Measurements from ENCODE around the gene SLC27A5. TPM values are rescaled to one million over a fixed set of nuclear protein-coding genes. Genes with fewer than 3 reads are reported as not detected.
A peak's percentile ranks its signal among the peaks of the same experiment; 100 is the strongest.

The SLC27A5 gene
- total and polyA plus RNA-seq, 9 of the 15 experiments (the other 6 are each of a cell fraction or from before 2014, with no cell fraction given) = 42.2 to 318 (median 64.7) TPM

DNA sequence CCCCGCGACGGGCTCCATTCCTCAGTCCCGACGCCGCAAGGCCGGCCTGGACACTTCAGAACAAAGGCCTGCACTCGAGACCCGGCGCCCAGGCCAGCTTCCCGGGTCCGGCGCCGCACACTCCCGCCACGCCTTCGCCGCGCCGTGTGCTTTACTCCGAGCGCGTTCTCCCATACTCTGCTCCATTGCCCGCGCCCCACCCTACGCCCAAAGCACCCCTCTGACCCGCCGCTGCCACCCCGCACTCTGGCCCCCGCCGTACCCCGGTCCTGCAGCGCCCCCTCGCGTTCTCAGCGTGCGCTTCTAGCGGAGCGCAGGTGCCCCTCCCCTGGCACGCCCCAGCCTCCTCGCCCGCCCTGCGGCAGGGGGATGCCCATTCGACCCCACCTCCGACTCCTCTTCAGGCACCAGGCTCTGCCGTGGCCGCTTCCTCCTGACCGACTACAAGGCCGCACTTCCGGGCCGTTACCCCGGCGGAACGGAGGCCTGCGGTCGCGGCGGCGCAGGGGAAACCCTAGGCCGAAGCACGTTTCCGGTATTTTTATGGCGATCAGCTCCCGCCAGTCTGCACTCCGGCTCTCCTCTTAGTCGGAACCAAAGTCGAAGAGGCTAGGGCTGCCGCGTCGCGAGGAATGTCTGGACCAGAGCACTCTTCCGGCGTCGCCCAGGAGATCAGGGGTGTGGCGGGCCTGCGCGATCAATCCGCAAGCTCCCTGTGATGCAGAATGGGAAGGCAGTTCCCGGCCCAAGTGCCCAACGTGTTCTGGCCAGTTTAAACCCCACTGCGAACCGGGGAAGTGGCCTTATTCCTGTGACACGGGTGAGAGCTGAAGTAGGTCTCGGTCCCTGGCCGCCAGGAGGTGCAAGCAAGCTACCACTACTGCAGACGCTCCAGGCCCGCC, 7.8 kb upstream of the SLC27A5 start, which contains the start of gene ZBTB45:
ZBTB45 (minus strand) TSS at position 456 of the 902 bp plus-strand sequence. CDS start 2,137 bp downstream, outside the sequence.
- H3K9me3 ChIP-seq (replicated peaks; ENCODE audit: control insufficient read depth, insufficient read depth, low read depth, low read length) = no peaks in the 10 kb centered on the region
- peak; percentile 87 for FAIRE-seq
- H3K36me3 ChIP-seq (ENCODE audit: control insufficient read depth, insufficient read depth, low read length) = peaks cover 26% of the 10 kb centered on the region; the same call in 2 of the 3 replicates
- DNase-seq (ENCODE audit: extremely low read depth in 1 of 4, low spot score in 3 of 4) = peak; percentile 86 to 96 (median 92)
- H3K27ac ChIP-seq (ENCODE audit: extremely low read depth, low read depth, low read length) = peak within 1 kb of the TSS; percentile 92
- in situ Hi-C loops (cut with MboI) (no loop called here), intact Hi-C loops (cut with micrococcal nuclease) (loop anchor here (1.0 to 2.0 kb wide), 5 partner anchors 43 to 300 kb away; partner anchors contain the start of genes ZNF446 and ZSCAN22)
- WGBS (ENCODE audit: insufficient coverage, low coverage, missing lambda C conversion rate) = under 1% methylated on average over 64 of the region's 87 CpGs
- peaks cover 51% of the 10 kb centered on the region for H3K79me2 ChIP-seq (ENCODE audit: control insufficient read depth, insufficient read depth, low read length)
- H3K4me3 ChIP-seq = peak within 1 kb of the TSS; percentile 79
- H4K20me1 ChIP-seq (replicated peaks; ENCODE audit: control insufficient read depth, insufficient read depth, low read length) = no peaks in the 10 kb centered on the region
- TSS peak; percentile 75 for BruUV-seq (replicated peaks)
- peaks cover 9 to 49% of the 10 kb centered on the region in 2 experiments for H3K4me1 ChIP-seq (replicated peaks in 1 of 2; ENCODE audit: control insufficient read depth in 2 of 2, insufficient read depth in 2 of 2, low read length in 2 of 2)
- peak; percentile 87 for ATAC-seq
- no peaks in the 10 kb centered on the region for H3K27me3 ChIP-seq (ENCODE audit: control insufficient read depth in 2 of 2, insufficient read depth in 2 of 2, low read length in 2 of 2)
- peaks cover 5% of the 10 kb centered on the region for H3K9me1 ChIP-seq (ENCODE audit: control insufficient read depth, insufficient read depth, low read length)
- H3K9ac ChIP-seq (ENCODE audit: insufficient read depth in 1 of 2, low read depth in 2 of 2, low read length in 2 of 2) = peak within 1 kb of the TSS; percentile 95 to 97
- CTCF ChIA-PET (ENCODE audit: low intra/inter-chr PET ratio) = interaction anchor here (1.1 to 2.7 kb wide), 5 partner anchors 25 to 338 kb away, joined by 3 to 23 read pairs (median 4); partner anchors contain the start of genes TRIM28 and ZNF274
- H3K4me2 ChIP-seq (ENCODE audit: insufficient read depth, low read length) = peak within 1 kb of the TSS; percentile 98
- H2AFZ ChIP-seq (ENCODE audit: low read depth, low read length) = peak within 1 kb of the TSS; percentile 99
- POLR2A ChIA-PET = interaction anchor here (0.5 to 2.3 kb wide), 24 partner anchors 10 to 689 kb away, joined by 3 to 14 read pairs (median 6); partner anchors contain the start of genes CHMP2A, TRIM28, ZNF274 and ZNF587B
- no peak for TF ChIP-seq BACH1 (tag; IDR thresholded peaks at IDR 0.05)
- no peak for TF ChIP-seq ZZZ3 (IDR thresholded peaks at IDR 0.05)
- no peak for TF ChIP-seq DNMT1 (IDR thresholded peaks at IDR 0.05)
- TF ChIP-seq KDM4B (IDR thresholded peaks at IDR 0.05; ENCODE audit: borderline replicate concordance in 2 of 2, low read depth in 1 of 2) = peak in 1 of 2 experiments; percentile 99; a peak in 2 of 4 replicates
- TF ChIP-seq NR2F6 (CRISPR knock-in tag; IDR thresholded peaks at IDR 0.05) = no peak
- peak; percentile 96 for TF ChIP-seq ETV1 (tag; conservative IDR thresholded peaks at IDR 0.05; ENCODE audit: low read depth)
- peak; percentile 90 for TF ChIP-seq ZBTB7A (IDR thresholded peaks at IDR 0.05; ENCODE audit: borderline replicate concordance, control insufficient read depth, low read depth, low read length)
- peak; percentile 25 for TF ChIP-seq ZFP36 (IDR thresholded peaks at IDR 0.05; ENCODE audit: low read depth, low read length, partially characterized antibody)
- TF ChIP-seq ZNF57 (CRISPR knock-in tag; IDR thresholded peaks at IDR 0.05) = no peak
- TF ChIP-seq NEUROD1 (IDR thresholded peaks at IDR 0.05; ENCODE audit: borderline replicate concordance, low read depth, low read length, partially characterized antibody) = peak; percentile 75
- TF ChIP-seq, protein P1, sequence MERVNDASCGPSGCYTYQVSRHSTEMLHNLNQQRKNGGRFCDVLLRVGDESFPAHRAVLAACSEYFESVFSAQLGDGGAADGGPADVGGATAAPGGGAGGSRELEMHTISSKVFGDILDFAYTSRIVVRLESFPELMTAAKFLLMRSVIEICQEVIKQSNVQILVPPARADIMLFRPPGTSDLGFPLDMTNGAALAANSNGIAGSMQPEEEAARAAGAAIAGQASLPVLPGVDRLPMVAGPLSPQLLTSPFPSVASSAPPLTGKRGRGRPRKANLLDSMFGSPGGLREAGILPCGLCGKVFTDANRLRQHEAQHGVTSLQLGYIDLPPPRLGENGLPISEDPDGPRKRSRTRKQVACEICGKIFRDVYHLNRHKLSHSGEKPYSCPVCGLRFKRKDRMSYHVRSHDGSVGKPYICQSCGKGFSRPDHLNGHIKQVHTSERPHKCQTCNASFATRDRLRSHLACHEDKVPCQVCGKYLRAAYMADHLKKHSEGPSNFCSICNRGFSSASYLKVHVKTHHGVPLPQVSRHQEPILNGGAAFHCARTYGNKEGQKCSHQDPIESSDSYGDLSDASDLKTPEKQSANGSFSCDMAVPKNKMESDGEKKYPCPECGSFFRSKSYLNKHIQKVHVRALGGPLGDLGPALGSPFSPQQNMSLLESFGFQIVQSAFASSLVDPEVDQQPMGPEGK (CRISPR knock-in tag; IDR thresholded peaks at IDR 0.05; ENCODE audit: borderline replicate concordance) = peak; percentile 28; the same call in 1 of the 2 replicates
- TF ChIP-seq PYGO2 (tag; IDR thresholded peaks at IDR 0.05) = no peak
- TF ChIP-seq SMARCB1 (IDR thresholded peaks at IDR 0.05; ENCODE audit: insufficient read length, low read depth) = no peak
- peak; percentile 47 for TF ChIP-seq ZNF431 (CRISPR knock-in tag; IDR thresholded peaks at IDR 0.05)
- peak; percentile 18 to 40 for TF ChIP-seq E2F6 (IDR thresholded peaks at IDR 0.05; ENCODE audit: borderline replicate concordance in 1 of 2, extremely low read depth in 1 of 2, insufficient read depth in 1 of 2, insufficient read length in 1 of 2, low read depth in 1 of 2, low read length in 1 of 2, poor library complexity in 1 of 2, severe bottlenecking in 1 of 2)

All from K562 (cell line).